ENCODE results near the gene FAM171A1.
A peak's percentile ranks its signal among the peaks of the same experiment; 100 is the strongest.

The FAM171A1 gene

DNA sequence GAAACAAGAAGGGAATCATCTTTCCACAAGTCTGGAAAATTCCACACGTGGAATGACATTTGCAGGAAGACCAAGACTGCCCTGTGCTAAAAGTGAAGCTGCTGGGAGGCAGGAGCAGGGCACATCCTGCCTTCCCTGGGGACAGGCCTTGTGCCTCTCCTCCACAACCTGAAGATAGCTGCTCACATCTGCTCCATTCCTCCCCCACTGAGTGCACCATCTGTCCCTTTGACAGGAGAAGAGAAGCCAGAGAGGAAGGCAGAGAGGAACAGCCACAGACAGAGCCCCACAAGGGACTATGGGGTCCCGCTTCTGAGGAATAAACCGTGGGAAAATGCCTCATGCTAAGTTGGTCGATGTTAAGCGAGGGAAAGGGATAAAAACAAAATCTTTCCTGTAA lies 15.9 kb upstream of the FAM171A1 start:
- DNase-seq (ENCODE audit: insufficient read length, low spot score), result peak; percentile 42
- TF ChIP-seq, protein P1, sequence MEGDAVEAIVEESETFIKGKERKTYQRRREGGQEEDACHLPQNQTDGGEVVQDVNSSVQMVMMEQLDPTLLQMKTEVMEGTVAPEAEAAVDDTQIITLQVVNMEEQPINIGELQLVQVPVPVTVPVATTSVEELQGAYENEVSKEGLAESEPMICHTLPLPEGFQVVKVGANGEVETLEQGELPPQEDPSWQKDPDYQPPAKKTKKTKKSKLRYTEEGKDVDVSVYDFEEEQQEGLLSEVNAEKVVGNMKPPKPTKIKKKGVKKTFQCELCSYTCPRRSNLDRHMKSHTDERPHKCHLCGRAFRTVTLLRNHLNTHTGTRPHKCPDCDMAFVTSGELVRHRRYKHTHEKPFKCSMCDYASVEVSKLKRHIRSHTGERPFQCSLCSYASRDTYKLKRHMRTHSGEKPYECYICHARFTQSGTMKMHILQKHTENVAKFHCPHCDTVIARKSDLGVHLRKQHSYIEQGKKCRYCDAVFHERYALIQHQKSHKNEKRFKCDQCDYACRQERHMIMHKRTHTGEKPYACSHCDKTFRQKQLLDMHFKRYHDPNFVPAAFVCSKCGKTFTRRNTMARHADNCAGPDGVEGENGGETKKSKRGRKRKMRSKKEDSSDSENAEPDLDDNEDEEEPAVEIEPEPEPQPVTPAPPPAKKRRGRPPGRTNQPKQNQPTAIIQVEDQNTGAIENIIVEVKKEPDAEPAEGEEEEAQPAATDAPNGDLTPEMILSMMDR (IDR thresholded peaks at IDR 0.05; ENCODE audit: insufficient read depth, missing control alignments), result no peak

DNA sequence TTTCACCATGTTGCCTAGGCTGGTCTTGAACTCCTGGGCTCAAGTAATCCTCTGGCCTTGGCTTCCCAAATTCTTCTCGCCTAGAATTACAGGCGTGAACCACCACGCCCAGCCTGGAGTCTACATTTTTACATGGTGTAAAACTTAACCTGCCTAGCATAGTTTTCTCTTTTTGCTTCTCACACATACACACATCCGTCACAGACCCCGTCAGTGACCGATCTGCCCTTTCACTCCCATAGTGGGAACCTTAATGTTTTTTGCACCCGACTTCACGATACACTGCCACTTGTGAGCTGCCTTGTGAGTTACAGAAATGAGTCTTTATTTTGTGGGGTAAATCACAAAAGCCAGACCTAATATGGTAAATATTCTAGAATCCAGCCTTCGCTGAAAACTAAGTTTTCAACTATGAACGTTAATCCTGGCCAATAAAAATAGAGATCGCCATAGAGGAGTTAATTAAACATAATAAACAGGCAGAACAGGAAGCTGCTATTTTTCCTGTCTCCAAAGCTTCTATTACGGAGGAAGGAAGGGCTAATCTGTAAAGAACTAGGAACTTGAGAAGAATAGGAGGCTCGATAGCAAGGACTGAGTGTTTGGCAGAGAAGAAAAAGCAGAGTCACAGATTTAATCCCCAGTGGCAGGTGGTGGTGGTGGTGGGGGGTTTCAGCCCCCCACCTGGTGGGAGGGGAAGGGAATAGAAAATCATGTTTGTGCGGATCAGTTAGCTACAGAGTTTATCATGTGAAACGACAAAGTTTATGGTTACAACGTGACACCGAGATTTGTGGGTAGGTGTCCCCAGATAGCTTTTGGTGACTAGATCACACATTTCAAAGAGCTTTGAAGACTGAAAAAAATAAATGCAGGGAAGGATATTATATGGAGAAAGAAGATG lies 14.7 kb upstream of the FAM171A1 start:
- TF ChIP-seq, protein P1 (IDR thresholded peaks at IDR 0.05; ENCODE audit: insufficient read depth, missing control alignments), result no peak
- FAIRE-seq (no peak), DNase-seq (ENCODE audit: insufficient read length, low spot score) (no peak)

More for the DNA sequence above, 15.9 kb upstream of the FAM171A1 start:
- peak; percentile 58 for FAIRE-seq

DNA sequence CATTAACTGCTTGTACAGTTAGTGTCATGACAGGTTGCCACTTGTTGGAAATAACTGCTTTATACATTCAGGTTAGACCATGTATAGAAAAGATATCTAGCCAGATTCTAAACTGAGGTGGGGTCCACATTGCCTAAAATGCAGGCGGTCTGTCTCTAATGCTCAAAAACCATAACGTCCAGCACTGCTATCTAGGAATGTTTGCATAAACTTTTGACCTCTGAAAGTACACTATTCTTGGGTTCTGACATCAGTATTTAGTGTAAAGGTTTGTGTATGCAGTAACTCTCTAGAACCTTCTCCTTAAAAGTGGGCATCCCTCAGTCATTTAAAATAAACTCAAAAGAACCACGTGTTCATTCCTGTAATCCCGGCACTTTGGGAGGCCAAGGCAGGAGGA lies 10.3 kb upstream of the FAM171A1 start:
- DNase-seq (ENCODE audit: insufficient read length, low spot score) (no peak), FAIRE-seq (no peak)
- TF ChIP-seq, protein P1 (IDR thresholded peaks at IDR 0.05; ENCODE audit: insufficient read depth, missing control alignments), result no peak

DNA sequence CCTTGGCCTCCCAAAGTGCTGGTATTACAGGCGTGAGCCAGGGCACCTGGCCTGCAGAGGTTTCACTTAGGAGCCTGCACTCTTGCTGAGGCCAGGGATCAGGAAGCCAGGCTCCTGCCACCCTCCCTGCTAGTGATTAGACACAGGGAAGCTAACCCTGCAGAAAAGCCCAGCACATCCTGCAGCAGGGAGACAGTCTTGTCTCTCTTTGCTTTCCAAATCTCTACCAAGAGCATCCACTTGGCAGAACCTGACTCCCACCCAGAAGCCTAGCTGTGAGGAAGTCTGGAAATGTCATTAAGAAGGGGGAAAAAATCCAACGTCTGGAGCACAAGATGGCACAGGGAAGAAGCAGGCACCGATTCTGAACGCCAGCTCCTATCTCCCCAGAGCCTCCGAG lies 8.0 kb upstream of the FAM171A1 start:
- FAIRE-seq (no peak), DNase-seq (ENCODE audit: insufficient read length, low spot score) (no peak)
- TF ChIP-seq, protein P1 (IDR thresholded peaks at IDR 0.05; ENCODE audit: insufficient read depth, missing control alignments), result no peak

DNA sequence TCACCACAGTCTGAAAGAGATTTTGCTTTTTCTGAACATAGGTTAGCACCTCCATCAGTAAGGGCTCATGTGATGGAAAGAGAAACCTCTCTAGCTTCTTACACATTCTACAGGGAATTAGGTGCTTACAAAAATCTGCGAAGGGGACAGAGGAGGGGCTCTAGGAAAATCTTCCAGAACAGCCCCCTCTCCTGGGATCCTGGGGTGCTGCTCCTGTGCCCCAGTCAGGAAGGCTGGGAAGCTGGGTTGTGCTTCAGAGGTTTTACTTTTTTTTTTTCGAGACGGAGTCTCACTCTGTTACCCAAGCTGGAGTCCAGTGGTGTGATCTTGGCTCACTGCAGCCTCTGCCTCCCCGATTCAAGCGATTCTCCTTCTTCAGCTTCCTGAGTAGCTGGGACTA lies 7.5 kb upstream of the FAM171A1 start:
- DNase-seq (ENCODE audit: insufficient read length, low spot score), result no peak
- FAIRE-seq, result no peak
- TF ChIP-seq, protein P1 (IDR thresholded peaks at IDR 0.05; ENCODE audit: insufficient read depth, missing control alignments), result no peak

DNA sequence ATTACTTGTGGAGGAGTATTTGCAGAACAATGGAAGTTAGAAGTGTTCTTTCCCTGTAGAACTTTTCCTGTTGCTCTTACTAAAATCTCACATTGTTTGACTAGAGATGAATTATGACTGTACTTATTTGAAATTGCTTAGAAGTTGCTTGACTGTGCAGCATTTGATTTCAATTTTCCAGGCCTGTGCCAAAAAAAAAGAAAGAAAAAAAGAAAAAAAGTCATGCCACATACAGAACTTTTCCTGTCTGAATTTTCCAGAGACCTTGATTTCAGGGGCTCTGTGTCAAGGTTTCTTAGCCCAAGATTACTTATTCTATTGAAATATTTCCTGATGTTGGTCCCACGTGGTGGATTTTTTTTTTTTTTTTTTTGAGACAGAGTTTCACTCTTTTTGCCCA lies 3.5 kb upstream of the FAM171A1 start:
- TF ChIP-seq, protein P1 (IDR thresholded peaks at IDR 0.05; ENCODE audit: insufficient read depth, missing control alignments), result no peak
- DNase-seq (ENCODE audit: insufficient read length, low spot score) (no peak), FAIRE-seq (no peak)

DNA sequence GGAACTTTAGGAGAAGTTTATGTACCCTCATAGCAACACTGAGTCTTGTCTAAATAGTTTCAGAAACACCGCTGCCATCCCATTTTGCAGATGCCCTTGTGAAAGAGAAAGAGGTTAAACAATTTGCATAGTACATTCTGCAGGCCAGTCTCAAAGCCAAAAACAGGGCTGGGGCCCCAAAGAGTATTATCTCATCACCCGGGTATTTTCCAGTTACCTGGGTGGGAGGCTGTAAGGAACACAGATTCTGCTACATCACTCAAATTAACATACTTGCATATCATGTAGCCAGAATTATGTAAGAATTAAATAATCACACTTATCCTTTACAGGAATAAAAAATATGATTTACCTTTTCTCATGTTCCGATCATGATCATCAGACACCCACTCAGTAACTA lies 3.1 kb upstream of the FAM171A1 start:
- TF ChIP-seq, protein P1 (IDR thresholded peaks at IDR 0.05; ENCODE audit: insufficient read depth, missing control alignments), result no peak
- no peak for FAIRE-seq
- DNase-seq (ENCODE audit: insufficient read length, low spot score), result no peak
